Astrocyte (in vitro differentiated cells and primary cell): Measurements from ENCODE around the gene CCNG2. TPM values are rescaled to one million over a fixed set of nuclear protein-coding genes. Genes with fewer than 3 reads are reported as not detected.

Experiments
- DNase-seq: peaks from one replicate; pipeline ENCODE4 v3.0.0-alpha.2; 2010; ENCODE audit warnings: low read depth
- FAIRE-seq: peaks from 2 replicates; lab custom pipeline; 2011; peaks lifted over from hg19 to GRCh38; lab: Jason Lieb, UNC
- H2AFZ ChIP-seq: 2 replicates; pipeline ENCODE4 v1.6.0; 2012; ENCODE audit warnings: low read depth, low read length, inconsistent platforms
- H3K27ac ChIP-seq: 2 replicates; pipeline ENCODE4 v1.5.1; 2011; ENCODE audit warnings: low read depth, low read length, inconsistent platforms
- H3K27me3 ChIP-seq: 2 replicates; pipeline ENCODE4 v1.6.0; 2011; ENCODE audit warnings: low read length, inconsistent platforms; ENCODE audit not compliant: insufficient read depth
- H3K36me3 ChIP-seq: 2 replicates; pipeline ENCODE4 v1.5.1; 2011; ENCODE audit warnings: low read length, inconsistent platforms; ENCODE audit not compliant: insufficient read depth
- H3K4me1 ChIP-seq: 2 replicates; pipeline ENCODE4 v1.5.1; 2011; ENCODE audit warnings: low read length, inconsistent platforms; ENCODE audit not compliant: insufficient read depth
- H3K4me2 ChIP-seq: 2 replicates; pipeline ENCODE4 v1.6.0; 2012; ENCODE audit warnings: low read length, inconsistent platforms
- H3K4me3 ChIP-seq: 2 replicates; pipeline ENCODE4 v1.5.1; 2011; ENCODE audit warnings: low read depth, mild to moderate bottlenecking, low read length, inconsistent platforms; ENCODE audit not compliant: insufficient read depth
- H3K79me2 ChIP-seq: 2 replicates; pipeline ENCODE4 v1.6.0; 2012; ENCODE audit warnings: mild to moderate bottlenecking, low read length, inconsistent platforms; ENCODE audit not compliant: insufficient read depth
- H3K9ac ChIP-seq: 2 replicates; pipeline ENCODE4 v1.6.0; 2012; ENCODE audit warnings: mild to moderate bottlenecking, low read length, inconsistent platforms
- H3K9me3 ChIP-seq: 2 replicates; pipeline ENCODE4 v1.5.1; 2012; ENCODE audit warnings: low read depth, mild to moderate bottlenecking, low read length, inconsistent platforms; ENCODE audit not compliant: insufficient read depth
- H4K20me1 ChIP-seq: 2 replicates; pipeline ENCODE4 v1.6.0; 2012; ENCODE audit warnings: low read length, inconsistent platforms; ENCODE audit not compliant: insufficient read depth
- H3K27ac Mint-ChIP-seq: one replicate; pipeline ENCODE4 v1.8.0; 2021; ENCODE audit warnings: mild to moderate bottlenecking, mixed read lengths; ENCODE audit not compliant: unreplicated experiment
- H3K27me3 Mint-ChIP-seq: one replicate; pipeline ENCODE4 v1.8.0; 2021; ENCODE audit warnings: low read depth, mixed read lengths; ENCODE audit not compliant: unreplicated experiment
- H3K36me3 Mint-ChIP-seq: one replicate; pipeline ENCODE4 v1.8.0; 2021; ENCODE audit warnings: low read depth, mixed read lengths; ENCODE audit not compliant: unreplicated experiment
- H3K4me1 Mint-ChIP-seq: one replicate; pipeline ENCODE4 v1.8.0; 2021; ENCODE audit warnings: low read depth, mixed read lengths; ENCODE audit not compliant: unreplicated experiment
- H3K4me3 Mint-ChIP-seq: one replicate; pipeline ENCODE4 v1.8.0; 2021; ENCODE audit warnings: mild to moderate bottlenecking, moderate library complexity, mixed read lengths; ENCODE audit not compliant: unreplicated experiment
- H3K9me3 Mint-ChIP-seq: one replicate; pipeline ENCODE4 v1.8.0; 2021; ENCODE audit warnings: mild to moderate bottlenecking, mixed read lengths; ENCODE audit not compliant: unreplicated experiment
- EZH2 ChIP-seq: IDR thresholded peaks from 2 replicates; pipeline ENCODE4 v1.6.1; 2012; ENCODE audit warnings: mild to moderate bottlenecking, low read length, inconsistent platforms; ENCODE audit not compliant: insufficient read depth
- total RNA-seq: library from RNA; stranded (reverse); gene quantifications from 2 replicates; pipeline ENCODE4 v1.2.1, GENCODE V29; 2021
- TF ChIP-seq, protein P1 (sequence below): IDR thresholded peaks from 2 replicates; pipeline ENCODE4 v1.5.1; 2011; ENCODE audit warnings: low read depth, mild to moderate bottlenecking, inconsistent platforms, low read length, moderate library complexity; ENCODE audit not compliant: insufficient read depth

The CCNG2 gene
- total RNA-seq, 1 donor from 2014 or later = 54.7 TPM

GRCh38 chr4:77142646-77143028 lies 14.4 kb upstream of the CCNG2 start:
- peaks cover 12% of the 10 kb centered on the region for H3K4me1 Mint-ChIP-seq
- Histone ChIP-seq H3K4me3 (no peak overlapping the region), H3K27ac (no peak overlapping the region), H3K9me3 (no peaks in the 10 kb centered on the region), H4K20me1 (no peaks in the 10 kb centered on the region), H3K36me3 (no peaks in the 10 kb centered on the region), H3K4me2 (no peak overlapping the region), H3K27me3 (peaks cover 3% of the 10 kb centered on the region), H3K79me2 (no peaks in the 10 kb centered on the region), H2AFZ (no peak overlapping the region), H3K9ac (no peak overlapping the region), H3K4me1 (no peaks in the 10 kb centered on the region)
- H3K36me3 Mint-ChIP-seq = no peaks in the 10 kb centered on the region
- H3K27me3 Mint-ChIP-seq = peaks cover 2% of the 10 kb centered on the region
- DNase-seq (no peak), FAIRE-seq (no peak)
- no peak for TF ChIP-seq EZH2
- TF ChIP-seq, protein P1, sequence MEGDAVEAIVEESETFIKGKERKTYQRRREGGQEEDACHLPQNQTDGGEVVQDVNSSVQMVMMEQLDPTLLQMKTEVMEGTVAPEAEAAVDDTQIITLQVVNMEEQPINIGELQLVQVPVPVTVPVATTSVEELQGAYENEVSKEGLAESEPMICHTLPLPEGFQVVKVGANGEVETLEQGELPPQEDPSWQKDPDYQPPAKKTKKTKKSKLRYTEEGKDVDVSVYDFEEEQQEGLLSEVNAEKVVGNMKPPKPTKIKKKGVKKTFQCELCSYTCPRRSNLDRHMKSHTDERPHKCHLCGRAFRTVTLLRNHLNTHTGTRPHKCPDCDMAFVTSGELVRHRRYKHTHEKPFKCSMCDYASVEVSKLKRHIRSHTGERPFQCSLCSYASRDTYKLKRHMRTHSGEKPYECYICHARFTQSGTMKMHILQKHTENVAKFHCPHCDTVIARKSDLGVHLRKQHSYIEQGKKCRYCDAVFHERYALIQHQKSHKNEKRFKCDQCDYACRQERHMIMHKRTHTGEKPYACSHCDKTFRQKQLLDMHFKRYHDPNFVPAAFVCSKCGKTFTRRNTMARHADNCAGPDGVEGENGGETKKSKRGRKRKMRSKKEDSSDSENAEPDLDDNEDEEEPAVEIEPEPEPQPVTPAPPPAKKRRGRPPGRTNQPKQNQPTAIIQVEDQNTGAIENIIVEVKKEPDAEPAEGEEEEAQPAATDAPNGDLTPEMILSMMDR = no peak
- no peaks in the 10 kb centered on the region for H3K9me3 Mint-ChIP-seq
- H3K27ac Mint-ChIP-seq = no peak overlapping the region
- H3K4me3 Mint-ChIP-seq = no peak overlapping the region

DNA sequence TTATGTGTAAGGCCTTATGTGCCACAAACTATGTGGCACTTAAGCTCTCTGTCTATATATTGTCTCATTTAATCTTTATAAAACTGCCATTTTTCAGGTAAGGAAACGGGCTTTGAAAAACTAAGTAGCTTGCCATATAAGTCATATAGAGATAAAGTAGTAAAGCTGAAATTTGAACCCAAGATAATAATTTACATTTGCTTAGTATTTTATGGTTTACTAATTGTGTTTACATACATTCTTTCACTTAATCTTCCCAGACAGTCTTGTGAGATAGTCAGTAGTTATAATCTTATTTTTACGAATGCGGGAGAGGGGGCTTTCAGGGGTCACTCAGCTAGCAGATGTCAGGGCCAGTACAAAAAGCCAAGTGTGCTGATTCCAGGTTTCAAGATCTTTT lies 13.9 kb upstream of the CCNG2 start:
- Mint-ChIP-seq H3K27ac (no peak overlapping the region), H3K4me1 (peaks cover 12% of the 10 kb centered on the region), H3K9me3 (no peaks in the 10 kb centered on the region), H3K36me3 (no peaks in the 10 kb centered on the region), H3K4me3 (no peak overlapping the region), H3K27me3 (peaks cover 2% of the 10 kb centered on the region)
- no peak for FAIRE-seq
- peaks cover 3% of the 10 kb centered on the region for H3K27me3 ChIP-seq
- no peaks in the 10 kb centered on the region for H3K4me1 ChIP-seq
- H3K36me3 ChIP-seq = no peaks in the 10 kb centered on the region
- TF ChIP-seq EZH2 = no peak
- TF ChIP-seq, protein P1 = no peak
- no peak overlapping the region for H3K27ac ChIP-seq
- no peak overlapping the region for H3K4me2 ChIP-seq
- DNase-seq = no peak
- H2AFZ ChIP-seq = no peak overlapping the region
- no peak overlapping the region for H3K9ac ChIP-seq
- no peaks in the 10 kb centered on the region for H3K9me3 ChIP-seq
- no peak overlapping the region for H3K4me3 ChIP-seq
- H4K20me1 ChIP-seq = no peaks in the 10 kb centered on the region
- H3K79me2 ChIP-seq = no peaks in the 10 kb centered on the region

- Histone ChIP-seq H3K27me3 (peaks cover 3% of the 10 kb centered on the region), H3K79me2 (no peaks in the 10 kb centered on the region), H3K27ac (no peak overlapping the region), H3K4me2 (no peak overlapping the region), H2AFZ (peak overlapping the region; percentile 29), H3K9ac (no peak overlapping the region), H3K9me3 (no peaks in the 10 kb centered on the region), H3K4me1 (no peaks in the 10 kb centered on the region), H3K36me3 (no peaks in the 10 kb centered on the region), H3K4me3 (no peak overlapping the region), H4K20me1 (no peaks in the 10 kb centered on the region)
- Mint-ChIP-seq H3K9me3 (no peaks in the 10 kb centered on the region), H3K27me3 (no peaks in the 10 kb centered on the region), H3K27ac (no peak overlapping the region), H3K36me3 (no peaks in the 10 kb centered on the region), H3K4me3 (no peak overlapping the region), H3K4me1 (peaks cover 12% of the 10 kb centered on the region)
- TF ChIP-seq, protein P1 = no peak
- no peak for TF ChIP-seq EZH2
- FAIRE-seq (no peak), DNase-seq (no peak)
These were observed 11.2 kb upstream of the CCNG2 start for GRCh38 chr4:77145842-77146185.
